A673 (cell line): ENCODE measurements around the gene FBXL22.

Source experiments
- CTCF ChIP-seq: fragments of 300-800, 200-600 bp; sonication (generic); conservative IDR thresholded peaks from 2 replicates; pipeline ENCODE4 v1.5.1; 2017; ENCODE audit warnings: low read depth, mild to moderate bottlenecking, antibody characterized with exemption, low read length, moderate library complexity, mixed read lengths
- EZH2 ChIP-seq: fragments of 200-600 bp; sonication (generic); IDR thresholded peaks from 2 replicates; pipeline ENCODE4 v1.6.1; 2017; ENCODE audit warnings: borderline replicate concordance, low read depth, mild to moderate bottlenecking, mixed read lengths, antibody characterized with exemption, low read length; ENCODE audit not compliant: poor library complexity, severe bottlenecking

GRCh38 chr15:63560741-63561448 lies 36.3 kb upstream of the FBXL22 start:
- TF ChIP-seq EZH2 (no peak), CTCF (no peak)
